Measurements from ENCODE around the gene ITPR2.

DNA sequence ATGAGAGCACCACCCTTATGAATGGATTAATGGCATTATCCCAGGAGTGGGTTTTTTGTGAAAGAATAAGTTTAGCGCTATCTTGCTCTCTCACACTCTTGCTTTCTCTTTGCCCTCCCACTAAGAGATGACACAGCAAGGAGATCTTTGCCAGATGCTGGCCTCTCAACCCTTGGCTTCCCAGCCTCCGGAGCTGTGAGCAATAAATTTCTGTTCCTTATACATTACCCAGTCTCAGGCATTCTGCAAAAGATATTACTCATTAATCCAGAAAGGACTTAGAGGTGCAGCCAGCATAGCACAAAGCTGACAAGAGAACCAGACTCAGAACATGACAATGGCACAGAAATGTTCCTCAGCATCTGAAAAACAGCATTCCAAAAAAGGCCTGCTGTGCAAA is 190.6 kb downstream of the ITPR2 start:
- no peak for TF ChIP-seq FOXK2 (IDR thresholded peaks at IDR 0.05)
- no peak for TF ChIP-seq SUZ12 (IDR thresholded peaks at IDR 0.05)
- TF ChIP-seq, protein P1, sequence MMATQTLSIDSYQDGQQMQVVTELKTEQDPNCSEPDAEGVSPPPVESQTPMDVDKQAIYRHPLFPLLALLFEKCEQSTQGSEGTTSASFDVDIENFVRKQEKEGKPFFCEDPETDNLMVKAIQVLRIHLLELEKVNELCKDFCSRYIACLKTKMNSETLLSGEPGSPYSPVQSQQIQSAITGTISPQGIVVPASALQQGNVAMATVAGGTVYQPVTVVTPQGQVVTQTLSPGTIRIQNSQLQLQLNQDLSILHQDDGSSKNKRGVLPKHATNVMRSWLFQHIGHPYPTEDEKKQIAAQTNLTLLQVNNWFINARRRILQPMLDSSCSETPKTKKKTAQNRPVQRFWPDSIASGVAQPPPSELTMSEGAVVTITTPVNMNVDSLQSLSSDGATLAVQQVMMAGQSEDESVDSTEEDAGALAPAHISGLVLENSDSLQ (IDR thresholded peaks at IDR 0.05) = no peak
- TF ChIP-seq HDGF (IDR thresholded peaks at IDR 0.05; ENCODE audit: borderline replicate concordance) = no peak
- TF ChIP-seq TARDBP (IDR thresholded peaks at IDR 0.05) = no peak
- no peak for TF ChIP-seq ELF4 (IDR thresholded peaks at IDR 0.05)
- TF ChIP-seq L3MBTL2 (conservative IDR thresholded peaks at IDR 0.05) = no peak
- no peak for TF ChIP-seq FOXA1 (IDR thresholded peaks at IDR 0.05)
- TF ChIP-seq FOXM1 (IDR thresholded peaks at IDR 0.05; ENCODE audit: borderline replicate concordance) = no peak
- no peak for TF ChIP-seq LEF1 (IDR thresholded peaks at IDR 0.05; ENCODE audit: borderline replicate concordance)
